Measurements from ENCODE around the gene YPEL2.

DNA sequence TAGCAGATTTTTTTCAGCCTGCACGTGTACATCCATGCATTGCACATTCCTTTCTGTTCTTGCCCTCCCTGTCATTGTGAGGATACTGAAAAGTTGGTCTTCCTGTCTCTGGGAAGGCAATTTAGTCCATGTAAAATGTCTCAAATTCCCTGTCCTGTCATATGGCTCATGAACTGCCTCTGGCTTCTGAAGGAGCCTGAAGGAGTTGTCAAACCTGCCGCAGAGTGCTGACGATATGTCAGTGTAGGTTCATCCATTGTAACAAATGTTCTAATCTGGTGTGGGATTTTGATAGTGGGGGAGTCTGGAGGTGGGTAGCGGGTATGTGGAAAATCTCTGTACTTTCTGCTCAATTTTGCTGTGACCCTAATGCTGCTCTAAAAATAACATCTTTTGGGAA is 59.6 kb downstream of the YPEL2 start:
- TF ChIP-seq CTCF (IDR thresholded peaks at IDR 0.05) = no peak
- no peak for TF ChIP-seq POLR2AphosphoS5 (IDR thresholded peaks at IDR 0.05; ENCODE audit: low read depth, low read length)
- TF ChIP-seq, protein P1, sequence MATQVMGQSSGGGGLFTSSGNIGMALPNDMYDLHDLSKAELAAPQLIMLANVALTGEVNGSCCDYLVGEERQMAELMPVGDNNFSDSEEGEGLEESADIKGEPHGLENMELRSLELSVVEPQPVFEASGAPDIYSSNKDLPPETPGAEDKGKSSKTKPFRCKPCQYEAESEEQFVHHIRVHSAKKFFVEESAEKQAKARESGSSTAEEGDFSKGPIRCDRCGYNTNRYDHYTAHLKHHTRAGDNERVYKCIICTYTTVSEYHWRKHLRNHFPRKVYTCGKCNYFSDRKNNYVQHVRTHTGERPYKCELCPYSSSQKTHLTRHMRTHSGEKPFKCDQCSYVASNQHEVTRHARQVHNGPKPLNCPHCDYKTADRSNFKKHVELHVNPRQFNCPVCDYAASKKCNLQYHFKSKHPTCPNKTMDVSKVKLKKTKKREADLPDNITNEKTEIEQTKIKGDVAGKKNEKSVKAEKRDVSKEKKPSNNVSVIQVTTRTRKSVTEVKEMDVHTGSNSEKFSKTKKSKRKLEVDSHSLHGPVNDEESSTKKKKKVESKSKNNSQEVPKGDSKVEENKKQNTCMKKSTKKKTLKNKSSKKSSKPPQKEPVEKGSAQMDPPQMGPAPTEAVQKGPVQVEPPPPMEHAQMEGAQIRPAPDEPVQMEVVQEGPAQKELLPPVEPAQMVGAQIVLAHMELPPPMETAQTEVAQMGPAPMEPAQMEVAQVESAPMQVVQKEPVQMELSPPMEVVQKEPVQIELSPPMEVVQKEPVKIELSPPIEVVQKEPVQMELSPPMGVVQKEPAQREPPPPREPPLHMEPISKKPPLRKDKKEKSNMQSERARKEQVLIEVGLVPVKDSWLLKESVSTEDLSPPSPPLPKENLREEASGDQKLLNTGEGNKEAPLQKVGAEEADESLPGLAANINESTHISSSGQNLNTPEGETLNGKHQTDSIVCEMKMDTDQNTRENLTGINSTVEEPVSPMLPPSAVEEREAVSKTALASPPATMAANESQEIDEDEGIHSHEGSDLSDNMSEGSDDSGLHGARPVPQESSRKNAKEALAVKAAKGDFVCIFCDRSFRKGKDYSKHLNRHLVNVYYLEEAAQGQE (IDR thresholded peaks at IDR 0.05; ENCODE audit: insufficient read depth in 1 of 2, low read depth in 2 of 2, low read length in 1 of 2) = no peak
- no peak for TF ChIP-seq SIN3A (IDR thresholded peaks at IDR 0.05; ENCODE audit: borderline replicate concordance, insufficient read depth, low read depth, low read length)
- TF ChIP-seq TCF7L2 (IDR thresholded peaks at IDR 0.05; ENCODE audit: low read depth, low read length) = no peak

Data from Panc1 (cell line).